Sciatic nerve (tissue), 2 donors: ENCODE results near the gene KLF17. TPM values are rescaled to one million over a fixed set of nuclear protein-coding genes. Genes with fewer than 3 reads are reported as not detected.

ENCODE experiments used
- ATAC-seq: fragments of 200-7000 bp; cut with Tn5 transposase; one replicate; pipeline ENCODE4 v1.9.1; 2020; ENCODE audit warnings: mild to moderate bottlenecking, moderate library complexity
- DNase-seq: peaks from one replicate; pipeline ENCODE4 v3.0.0-alpha.2; 2020; ENCODE audit warnings: low spot score
- intact Hi-C: fragments of 100-400 bp; cut with DNase I; formaldehyde crosslinking; loops from one replicate; pipeline ENCODE4 v1.14.2; 2022
- total RNA-seq: library from RNA; stranded (reverse); fragmentation: NEBNext Ultra II Directional; extraction: Animal tissue kit (Norgen Biotek cat#: 25700); gene quantifications from one replicate; pipeline ENCODE4 v1.2.1, GENCODE V29; 2021
- donor health status: DM: no; HTN: no; CAD: no.
- donor health status: DM: no; HTN: no; CAD: no.

The KLF17 gene
- total RNA-seq, 1 donor from 2014 or later: not detected

DNA sequence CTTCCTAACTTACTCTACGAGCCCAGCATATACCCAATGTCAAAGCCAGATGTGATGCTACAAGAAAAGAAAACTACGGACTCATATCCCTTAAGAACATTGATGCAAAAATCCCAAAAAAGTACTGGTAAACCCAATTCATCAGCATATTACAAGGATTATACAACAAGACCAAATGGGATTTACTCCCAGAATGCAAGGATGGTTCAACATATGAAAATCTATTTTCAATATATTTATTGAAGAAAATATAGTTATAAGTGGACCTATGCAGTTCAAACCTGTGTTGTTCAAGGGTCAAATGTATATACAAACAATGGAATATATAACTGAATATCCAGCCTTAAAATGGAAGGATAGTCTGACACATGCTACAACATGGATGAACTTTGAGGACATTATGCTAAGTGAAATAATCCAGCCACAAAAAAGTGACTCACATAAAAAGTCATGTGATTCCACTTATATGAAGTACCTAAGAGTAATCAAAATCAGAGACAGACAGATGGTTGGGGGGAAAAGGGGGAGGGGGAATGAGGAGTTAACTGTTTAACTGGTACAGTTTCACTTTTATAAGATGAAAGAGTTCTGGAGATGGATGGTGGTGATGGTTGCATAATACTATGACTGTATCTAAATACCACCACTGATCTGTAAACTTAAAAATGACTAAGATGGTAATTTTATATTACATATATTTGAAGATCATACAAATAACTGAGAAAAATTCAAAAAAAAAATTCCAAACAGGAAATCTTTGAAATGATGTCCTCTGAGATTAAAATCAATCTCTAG lies 26.5 kb downstream of the KLF17 start:
- ATAC-seq: no peak
- intact Hi-C loops: no loop called here
- no peak for DNase-seq

- intact Hi-C loops: no loop called here
- ATAC-seq (no peak), DNase-seq (no peak)
Observed at GRCh38 chr1:44146536-44147361, 28.1 kb downstream of the KLF17 start.

DNA sequence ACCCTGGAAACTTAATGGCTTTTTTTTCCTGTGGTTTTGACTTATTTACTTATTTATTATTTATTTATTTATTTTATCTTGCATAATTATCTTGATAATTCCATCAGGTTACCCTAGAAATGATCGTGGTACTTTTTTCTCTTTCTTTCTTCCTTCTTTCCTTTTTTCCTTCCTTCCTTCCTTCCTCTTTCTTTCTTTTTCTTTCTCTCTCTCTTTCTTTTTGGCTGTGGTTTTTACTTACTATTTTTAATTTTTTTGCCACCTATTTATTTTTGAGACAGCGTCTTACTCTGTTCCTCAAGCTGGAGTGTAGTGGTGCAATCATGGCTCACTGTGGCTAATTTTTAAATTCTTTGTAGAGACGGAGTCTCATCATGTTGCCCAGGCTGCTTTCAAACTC lies 29.0 kb downstream of the KLF17 start:
- no peak for ATAC-seq
- DNase-seq: no peak
- intact Hi-C loops: no loop called here

DNA sequence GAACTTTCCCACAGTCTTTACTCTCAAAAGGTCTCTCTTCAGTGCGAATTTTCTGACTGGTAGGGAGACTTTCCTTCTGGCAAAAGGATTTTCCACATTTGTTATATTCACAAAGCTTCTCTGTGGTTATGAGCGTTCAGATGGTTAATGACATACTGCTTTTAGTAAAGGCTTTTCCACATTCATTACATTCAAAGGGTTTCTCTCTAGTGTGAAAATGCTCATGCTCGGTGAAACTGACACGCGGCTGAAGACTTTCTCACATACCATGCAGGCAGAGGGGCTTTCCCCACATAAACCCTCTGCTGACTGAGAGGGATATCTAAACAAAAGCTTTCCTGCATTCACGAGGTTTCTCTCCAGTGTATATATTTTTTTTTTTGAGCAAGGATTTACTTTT lies 32.7 kb downstream of the KLF17 start:
- intact Hi-C loops: no loop called here
- DNase-seq (no peak), ATAC-seq (no peak)

DNA sequence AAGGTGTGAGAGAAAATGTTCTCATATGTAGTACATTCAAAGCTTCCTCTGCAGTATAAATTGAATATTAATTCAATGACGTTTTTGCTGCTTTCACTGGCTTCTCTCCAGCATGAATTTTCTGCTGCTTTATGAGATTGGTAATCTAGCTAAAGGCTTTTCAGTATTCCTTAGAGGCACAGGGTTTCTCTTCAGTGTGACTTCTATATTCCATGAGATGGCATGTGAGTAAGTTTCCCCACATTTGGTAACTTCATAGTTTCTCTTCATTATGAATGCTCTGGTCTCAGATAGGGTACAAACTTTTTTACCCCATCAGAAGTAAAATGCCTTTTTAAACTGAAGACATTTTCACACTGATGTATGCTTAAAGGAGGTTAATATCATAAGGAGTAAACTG lies 33.2 kb downstream of the KLF17 start:
- DNase-seq (no peak), ATAC-seq (no peak)
- intact Hi-C loops: no loop called here

- intact Hi-C loops: no loop called here
- DNase-seq: no peak
- no peak for ATAC-seq
Observed at GRCh38 chr1:44152692-44153091, 34.1 kb downstream of the KLF17 start.

DNA sequence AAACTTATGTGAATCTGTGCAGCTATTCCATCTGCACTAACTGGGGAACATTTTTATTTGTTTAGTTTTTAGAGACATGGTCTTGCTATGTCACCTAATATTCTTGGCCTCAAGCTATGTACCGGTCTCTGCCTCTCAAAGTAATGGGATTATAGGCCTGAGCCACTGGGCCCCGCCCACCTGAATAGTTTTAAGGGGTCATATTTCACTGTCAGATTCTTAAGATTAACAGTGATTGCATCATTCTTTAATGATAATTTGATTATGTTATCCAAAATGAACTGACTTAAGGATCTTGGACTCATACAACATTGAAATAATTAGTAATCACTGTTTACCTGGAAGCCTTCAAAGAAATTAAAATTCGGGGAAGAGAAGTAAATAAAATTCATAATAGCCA lies 35.4 kb downstream of the KLF17 start:
- DNase-seq: no peak
- no peak for ATAC-seq
- intact Hi-C loops: no loop called here

- intact Hi-C loops: no loop called here
- DNase-seq (no peak), ATAC-seq (no peak)
Observed at GRCh38 chr1:44157903-44158302, 39.3 kb downstream of the KLF17 start.

DNA sequence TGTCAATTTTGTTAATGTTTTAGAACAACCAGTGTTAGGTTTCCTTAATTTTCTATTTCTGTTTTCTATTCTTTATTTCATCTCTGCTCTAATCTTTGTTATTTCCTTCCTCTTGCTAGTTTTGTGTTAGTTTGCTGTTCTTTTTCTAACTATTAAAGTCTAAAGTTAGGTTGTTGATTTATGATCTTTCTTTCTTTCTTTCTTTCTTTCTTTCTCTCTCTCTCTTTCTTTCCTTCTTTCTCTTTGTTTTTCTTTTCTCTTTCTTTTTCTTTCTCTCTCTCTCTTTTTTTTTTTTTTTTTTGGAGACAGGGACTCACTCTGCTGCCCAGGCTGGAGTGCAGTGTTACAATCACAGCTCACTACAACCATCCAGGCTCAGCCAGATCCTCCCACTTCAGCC lies 40.2 kb downstream of the KLF17 start:
- DNase-seq (no peak), ATAC-seq (no peak)
- intact Hi-C loops: no loop called here

- intact Hi-C loops: no loop called here
- no peak for DNase-seq
- no peak for ATAC-seq
Observed at GRCh38 chr1:44161546-44161945, 42.9 kb downstream of the KLF17 start.

- ATAC-seq (no peak), DNase-seq (no peak)
- intact Hi-C loops: no loop called here
Observed at GRCh38 chr1:44168520-44169098, 50.0 kb downstream of the KLF17 start.

DNA sequence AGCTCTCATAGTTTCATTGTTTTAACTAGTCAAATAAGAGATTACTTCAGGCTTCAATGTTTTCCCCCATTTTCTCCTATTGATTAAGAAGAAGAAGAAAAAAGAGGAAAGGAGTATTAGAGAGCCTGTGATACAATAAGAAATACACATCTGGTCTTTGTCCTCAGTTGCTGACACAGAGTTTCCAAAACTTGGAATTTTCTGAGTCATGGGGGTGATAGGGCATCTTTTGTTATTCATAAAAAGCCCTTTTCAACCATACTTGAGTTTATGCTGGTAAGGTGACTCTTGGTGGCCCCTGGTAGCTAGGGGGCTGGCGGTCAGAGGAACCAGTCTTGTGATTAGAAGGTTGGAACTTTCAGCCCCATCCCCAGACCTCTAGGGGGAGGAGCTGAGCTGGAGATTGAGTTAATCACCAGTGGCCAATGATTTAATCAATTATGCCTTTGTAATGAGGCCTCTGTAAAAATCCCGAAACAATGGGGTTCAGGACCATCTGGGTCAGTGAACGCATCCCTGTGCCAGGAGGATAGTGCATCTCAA lies 51.7 kb downstream of the KLF17 start:
- no peak for ATAC-seq
- intact Hi-C loops: no loop called here

DNA sequence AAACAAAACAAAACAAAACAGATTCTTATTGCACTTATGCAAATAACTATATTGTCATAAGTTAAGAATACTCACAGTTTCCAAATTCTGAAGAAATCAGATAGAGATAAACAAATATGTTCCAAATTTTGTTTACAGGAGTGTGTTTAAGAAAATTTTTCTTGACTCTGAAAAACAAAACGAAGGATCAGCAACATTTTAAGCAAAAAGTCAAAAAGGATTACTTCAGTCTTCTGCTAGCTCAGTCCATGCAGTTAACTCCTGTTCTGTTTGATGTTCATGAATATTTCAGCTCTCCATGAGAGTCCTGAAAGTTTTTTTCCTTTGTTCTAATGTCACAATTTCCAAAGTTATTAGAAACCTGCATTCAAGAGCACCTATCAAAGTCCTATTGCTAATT lies 56.0 kb downstream of the KLF17 start:
- intact Hi-C loops: no loop called here
- ATAC-seq (no peak), DNase-seq (no peak)

More for the DNA sequence above, 51.7 kb downstream of the KLF17 start:
- DNase-seq: no peak

Other genes starting within 250 kb of the KLF17 start
- gene ARTN, start 185.0 kb upstream of the KLF17 start, total RNA-seq: 0.94 TPM
- 29.0 TPM for gene IPO13, start 171.9 kb upstream of the KLF17 start, total RNA-seq
- 12.0 TPM for gene DPH2, start 148.8 kb upstream of the KLF17 start, total RNA-seq
- 79.4 TPM for gene ATP6V0B, start 143.9 kb upstream of the KLF17 start, total RNA-seq
- 26.5 TPM for gene B4GALT2, start 139.6 kb upstream of the KLF17 start, total RNA-seq
- gene CCDC24, start 127.2 kb upstream of the KLF17 start, total RNA-seq: 5.4 TPM
- 6.5 TPM for gene SLC6A9, start 87.4 kb upstream of the KLF17 start, total RNA-seq
- not detected for gene KLF18, start 22.8 kb downstream of the KLF17 start, total RNA-seq
- gene DMAP1, start 94.7 kb downstream of the KLF17 start, total RNA-seq: 35.9 TPM
- gene ERI3, start 236.4 kb downstream of the KLF17 start, total RNA-seq: 59.8 TPM